Caco-2 (cell line): ENCODE results near the gene NUDT3. TPM values are rescaled to one million over a fixed set of nuclear protein-coding genes. Genes with fewer than 3 reads are reported as not detected.

Experiments used
- BruUV-seq: library from RNA; stranded (reverse); fragments of 400-500 nt; replicated peaks from 2 replicates; lab custom pipeline; 2021; lab: Mats Ljungman, UMichigan
- CTCF ChIA-PET: fragments of 300-600 bp; sonication (Branson Sonifier 250); formaldehyde crosslinking; loops from one replicate; lab custom pipeline; 2022; ENCODE audit warnings: antibody characterized with exemption; lab: Charles Lee
- POLR2A ChIA-PET: fragments of 300-600 bp; sonication (Branson Sonifier 250); formaldehyde crosslinking; loops from one replicate; lab custom pipeline; 2022; ENCODE audit warnings: antibody characterized with exemption; lab: Charles Lee
- DNase-seq, 2 experiments: peaks; one replicate each; pipeline versions ENCODE4 v3.0.0 to v3.0.0-alpha.2; 2020 to 2022
- H3K27me3 ChIP-seq: replicated peaks from 2 replicates; pipeline ENCODE4 v1.6.0; 2011; ENCODE audit warnings: low read length; ENCODE audit not compliant: control insufficient read depth, insufficient read depth
- H3K36me3 ChIP-seq: 2 replicates; pipeline ENCODE4 v1.5.1; 2011; ENCODE audit warnings: low read length; ENCODE audit not compliant: control insufficient read depth, insufficient read depth
- H3K4me1 ChIP-seq: fragments of 250-450 bp; sonication (Bioruptor Pico); 2 replicates; pipeline ENCODE4 v1.5.1; 2020; ENCODE audit warnings: mild to moderate bottlenecking
- H3K4me3 ChIP-seq: 2 replicates; pipeline ENCODE4 v1.5.1; 2011; ENCODE audit warnings: low read depth, mild to moderate bottlenecking, control low read depth, low read length
- H3K9me3 ChIP-seq: fragments of 250-450 bp; sonication (Bioruptor Pico); 2 replicates; pipeline ENCODE4 v1.5.1; 2020; ENCODE audit warnings: mild to moderate bottlenecking, moderate library complexity
- H3K27ac Mint-ChIP-seq: one replicate; pipeline ENCODE4 v1.8.0; 2022; ENCODE audit warnings: mixed read lengths; ENCODE audit not compliant: unreplicated experiment
- H3K27me3 Mint-ChIP-seq: one replicate; pipeline ENCODE4 v1.8.0; 2022; ENCODE audit warnings: mixed read lengths; ENCODE audit not compliant: insufficient read depth, unreplicated experiment
- H3K36me3 Mint-ChIP-seq: one replicate; pipeline ENCODE4 v1.8.0; 2022; ENCODE audit warnings: mild to moderate bottlenecking, mixed read lengths; ENCODE audit not compliant: insufficient read depth, unreplicated experiment
- H3K4me1 Mint-ChIP-seq: one replicate; pipeline ENCODE4 v1.8.0; 2022; ENCODE audit warnings: low read depth, mixed read lengths; ENCODE audit not compliant: unreplicated experiment
- H3K4me3 Mint-ChIP-seq: one replicate; pipeline ENCODE4 v1.8.0; 2022; ENCODE audit warnings: mild to moderate bottlenecking, moderate library complexity, mixed read lengths; ENCODE audit not compliant: unreplicated experiment
- H3K9me3 Mint-ChIP-seq: one replicate; pipeline ENCODE4 v1.8.0; 2022; ENCODE audit warnings: mixed read lengths; ENCODE audit not compliant: unreplicated experiment
- CTCF ChIP-seq, 2 experiments: fragments of 200-600 bp in 1 of 2; IDR thresholded peaks; 1 replicate in 1 of 2; 2 replicates in 1 of 2; pipeline versions ENCODE4 v1.5.1 to v1.8.0; 2011 to 2022; ENCODE audit warnings: antibody characterized with exemption in 1 of 2, control low read depth in 1 of 2, inconsistent platforms in 1 of 2, low read depth in 1 of 2, low read length in 1 of 2, mild to moderate bottlenecking in 1 of 2, moderate library complexity in 1 of 2; ENCODE audit not compliant: insufficient read depth in 1 of 2, severe bottlenecking in 1 of 2, unreplicated experiment in 1 of 2
- intact Hi-C: fragments of 100-400 bp; cut with micrococcal nuclease; formaldehyde crosslinking; loops from one replicate; pipeline ENCODE4 v1.10.0; 2022; ENCODE audit not compliant: unreplicated experiment
- total RNA-seq: library from RNA; stranded (reverse); gene quantifications from 2 replicates; pipeline ENCODE4 v1.2.3, GENCODE V29; 2022

NUDT3 gene
- total RNA-seq, 1 experiment from 2014 or later: 22.9 TPM

- no TSS peak for BruUV-seq
- intact Hi-C loops: no loop called here
- ChIA-PET CTCF (interaction anchor here (0.6 kb wide), 2 partner anchors 53 to 114 kb away, joined by 3 read pairs; no protein-coding TSS in a partner anchor), POLR2A (interaction anchor here (0.5 kb wide), 1 partner anchor 113 kb away, joined by 14 read pairs; no protein-coding TSS in a partner anchor)
- Mint-ChIP-seq H3K4me1 (peaks cover 17% of the 10 kb centered on the region), H3K36me3 (no peaks in the 10 kb centered on the region), H3K27me3 (no peaks in the 10 kb centered on the region), H3K4me3 (no peak overlapping the region), H3K27ac (no peak overlapping the region), H3K9me3 (no peaks in the 10 kb centered on the region)
- peaks cover 22% of the 10 kb centered on the region for H3K4me1 ChIP-seq
- H3K4me3 ChIP-seq: no peak overlapping the region
- DNase-seq: no peak
- TF ChIP-seq CTCF (IDR thresholded peaks at IDR 0.05; ENCODE audit: insufficient read depth in 1 of 2, low read depth in 1 of 2, low read length in 1 of 2, severe bottlenecking in 1 of 2, unreplicated experiment in 1 of 2): no peak
- no peaks in the 10 kb centered on the region for H3K9me3 ChIP-seq
- no peaks in the 10 kb centered on the region for H3K36me3 ChIP-seq
- no peaks in the 10 kb centered on the region for H3K27me3 ChIP-seq
These were observed 89.5 kb downstream of the NUDT3 start for GRCh38 chr6:34302929-34303328.

GRCh38 chr6:34301408-34301807 is 91.1 kb downstream of the NUDT3 start:
- CTCF ChIA-PET: no interaction called here
- H3K4me1 ChIP-seq: peaks cover 22% of the 10 kb centered on the region
- Mint-ChIP-seq H3K4me1 (peaks cover 17% of the 10 kb centered on the region), H3K27ac (no peak overlapping the region), H3K27me3 (no peaks in the 10 kb centered on the region), H3K9me3 (no peaks in the 10 kb centered on the region), H3K4me3 (no peak overlapping the region), H3K36me3 (no peaks in the 10 kb centered on the region)
- intact Hi-C loops: no loop called here
- H3K36me3 ChIP-seq: no peaks in the 10 kb centered on the region
- no peak for DNase-seq
- H3K27me3 ChIP-seq: no peaks in the 10 kb centered on the region
- H3K9me3 ChIP-seq: no peaks in the 10 kb centered on the region
- H3K4me3 ChIP-seq: no peak overlapping the region
- no peak for TF ChIP-seq CTCF (IDR thresholded peaks at IDR 0.05; ENCODE audit: insufficient read depth in 1 of 2, low read depth in 1 of 2, low read length in 1 of 2, severe bottlenecking in 1 of 2, unreplicated experiment in 1 of 2)
- no TSS peak for BruUV-seq
- POLR2A ChIA-PET: no interaction called here

- H3K36me3 ChIP-seq: no peaks in the 10 kb centered on the region
- DNase-seq: no peak
- no peaks in the 10 kb centered on the region for H3K36me3 Mint-ChIP-seq
- peaks cover 9% of the 10 kb centered on the region for H3K4me1 Mint-ChIP-seq
- intact Hi-C loops: no loop called here
- no TSS peak for BruUV-seq
- no peak overlapping the region for H3K4me3 Mint-ChIP-seq
- no peaks in the 10 kb centered on the region for H3K27me3 Mint-ChIP-seq
- no peak for TF ChIP-seq CTCF (IDR thresholded peaks at IDR 0.05; ENCODE audit: insufficient read depth in 1 of 2, low read depth in 1 of 2, low read length in 1 of 2, severe bottlenecking in 1 of 2, unreplicated experiment in 1 of 2)
- ChIA-PET CTCF (no interaction called here), POLR2A (no interaction called here)
- no peaks in the 10 kb centered on the region for H3K9me3 ChIP-seq
- no peak overlapping the region for H3K27ac Mint-ChIP-seq
- no peak overlapping the region for H3K4me3 ChIP-seq
- H3K4me1 ChIP-seq: peaks cover 22% of the 10 kb centered on the region
- H3K9me3 Mint-ChIP-seq: no peaks in the 10 kb centered on the region
- H3K27me3 ChIP-seq: no peaks in the 10 kb centered on the region
These were observed 92.1 kb downstream of the NUDT3 start for GRCh38 chr6:34300332-34300751.
